Activated T-helper 1 cell treated with anti-CD3 and anti-CD28 coated beads, Interleukin-12 subunit alpha, Interleukin-12 subunit beta, Interleukin-2, Interleukin-4 antibody, amounts not matched to agents 30 ng/mL and 10 ng/mL and 1 ng/mL, durations not matched to agents 14 hours and 24 hours and 36 hours (primary cell): ENCODE data around the gene ADORA3. TPM values are rescaled to one million over a fixed set of nuclear protein-coding genes. Genes with fewer than 3 reads are reported as not detected.

Source experiments
- DNase-seq: peaks from one replicate; pipeline ENCODE4 v3.0.0; 2021; ENCODE audit warnings: low spot score
- H3K27ac Mint-ChIP-seq: one replicate; pipeline ENCODE4 v1.8.0; 2021; ENCODE audit warnings: mild to moderate bottlenecking, mixed read lengths
- H3K27me3 Mint-ChIP-seq: one replicate; pipeline ENCODE4 v1.8.0; 2022; ENCODE audit warnings: mild to moderate bottlenecking, moderate library complexity, mixed read lengths; ENCODE audit not compliant: insufficient read depth
- H3K36me3 Mint-ChIP-seq: one replicate; pipeline ENCODE4 v1.8.0; 2021; ENCODE audit warnings: low read depth, mixed read lengths
- H3K4me1 Mint-ChIP-seq: one replicate; pipeline ENCODE4 v1.8.0; 2021; ENCODE audit warnings: low read depth, mixed read lengths
- H3K4me3 Mint-ChIP-seq: one replicate; pipeline ENCODE4 v1.8.0; 2021; ENCODE audit warnings: mild to moderate bottlenecking, moderate library complexity, mixed read lengths
- H3K9me3 Mint-ChIP-seq: one replicate; pipeline ENCODE4 v1.8.0; 2021; ENCODE audit warnings: mixed read lengths
- intact Hi-C: fragments of 100-400 bp; cut with micrococcal nuclease; formaldehyde crosslinking; loops from one replicate; pipeline ENCODE4 v1.15.1; 2024
- total RNA-seq: library from RNA; stranded (reverse); gene quantifications from 2 replicates; pipeline ENCODE4 v1.2.3, GENCODE V29; 2022

The ADORA3 gene
- total RNA-seq, 1 donor from 2014 or later, result 0.10 TPM

DNA sequence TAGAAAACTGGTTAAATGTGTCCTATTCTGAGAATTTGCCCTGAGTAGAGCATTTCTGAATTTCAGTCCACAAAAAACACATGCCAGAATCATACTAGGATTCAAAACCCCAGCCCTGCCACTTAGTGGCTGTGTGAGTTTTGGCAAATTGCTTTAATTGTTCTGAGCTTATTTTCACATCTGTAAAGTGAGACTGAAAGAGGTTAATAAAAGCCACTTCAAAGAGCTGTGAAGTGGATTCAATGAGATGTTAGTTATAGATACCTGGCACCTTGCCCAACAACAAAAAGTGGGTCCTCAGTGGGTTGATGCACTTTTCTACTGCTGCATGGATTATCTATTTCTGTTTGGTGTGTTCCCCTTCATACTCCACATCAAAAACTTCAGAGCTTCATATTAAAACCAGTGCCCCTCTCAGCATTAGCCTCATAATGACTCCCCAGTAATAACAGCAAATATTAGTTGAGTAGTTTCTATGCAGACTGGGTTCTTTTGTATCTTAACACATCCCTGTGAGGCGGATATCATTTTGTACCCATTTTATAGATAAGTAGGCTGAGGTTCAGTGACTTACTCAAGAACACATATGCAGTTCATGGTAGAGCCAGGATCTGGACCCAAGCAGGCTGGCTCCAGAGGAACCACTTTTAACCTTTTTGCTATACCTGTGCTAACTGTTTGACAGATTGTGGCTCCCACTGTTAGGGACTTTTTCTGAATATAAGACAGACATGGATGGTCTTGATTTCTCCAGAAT, 14.2 kb upstream of the ADORA3 start:
- Mint-ChIP-seq H3K27ac (peak overlapping the region; percentile 78), H3K4me1 (peaks cover 47% of the 10 kb centered on the region), H3K4me3 (peak overlapping the region; percentile 56), H3K9me3 (no peaks in the 10 kb centered on the region), H3K27me3 (peaks cover 4% of the 10 kb centered on the region), H3K36me3 (no peaks in the 10 kb centered on the region)
- intact Hi-C loops, result loop anchor here (1.0 to 5.0 kb wide), 4 partner anchors 35 to 104 kb away; no protein-coding TSS in a partner anchor
- no peak for DNase-seq

DNA sequence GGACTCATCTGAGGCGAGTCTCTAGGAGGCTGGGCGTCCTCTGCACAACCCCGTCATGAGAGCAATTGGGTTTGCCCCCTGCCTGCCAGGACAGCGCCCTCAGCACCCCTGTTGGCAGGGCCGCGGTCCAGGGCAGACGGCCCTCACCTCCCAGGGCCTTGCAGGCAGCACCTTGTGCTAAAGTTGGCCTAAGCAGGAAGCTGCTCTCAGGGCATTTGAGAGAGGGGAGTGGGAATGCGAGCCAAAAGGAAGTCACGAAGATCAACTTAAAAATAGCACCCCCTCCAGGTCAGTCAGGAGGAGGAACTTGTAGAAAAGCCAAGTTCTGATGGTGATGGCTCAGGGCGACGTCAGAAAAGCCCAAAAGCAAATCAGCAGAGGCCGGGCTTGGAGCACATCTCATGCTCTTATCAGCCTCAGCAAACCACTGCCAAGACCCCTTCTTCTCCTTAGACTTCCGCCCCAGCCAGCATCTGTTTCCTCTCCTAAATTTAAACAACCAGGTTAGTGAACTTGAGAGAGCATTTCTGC, 12.6 kb upstream of the ADORA3 start:
- no peak for DNase-seq
- peak overlapping the region; percentile 13 for H3K4me3 Mint-ChIP-seq
- intact Hi-C loops, result loop anchor here (1.0 to 5.0 kb wide), 3 partner anchors 9 to 85 kb away; no protein-coding TSS in a partner anchor
- peaks cover 47% of the 10 kb centered on the region for H3K4me1 Mint-ChIP-seq
- no peaks in the 10 kb centered on the region for H3K36me3 Mint-ChIP-seq
- H3K27ac Mint-ChIP-seq, result peak overlapping the region; percentile 63
- H3K27me3 Mint-ChIP-seq, result peaks cover 2% of the 10 kb centered on the region
- H3K9me3 Mint-ChIP-seq, result no peaks in the 10 kb centered on the region

DNA sequence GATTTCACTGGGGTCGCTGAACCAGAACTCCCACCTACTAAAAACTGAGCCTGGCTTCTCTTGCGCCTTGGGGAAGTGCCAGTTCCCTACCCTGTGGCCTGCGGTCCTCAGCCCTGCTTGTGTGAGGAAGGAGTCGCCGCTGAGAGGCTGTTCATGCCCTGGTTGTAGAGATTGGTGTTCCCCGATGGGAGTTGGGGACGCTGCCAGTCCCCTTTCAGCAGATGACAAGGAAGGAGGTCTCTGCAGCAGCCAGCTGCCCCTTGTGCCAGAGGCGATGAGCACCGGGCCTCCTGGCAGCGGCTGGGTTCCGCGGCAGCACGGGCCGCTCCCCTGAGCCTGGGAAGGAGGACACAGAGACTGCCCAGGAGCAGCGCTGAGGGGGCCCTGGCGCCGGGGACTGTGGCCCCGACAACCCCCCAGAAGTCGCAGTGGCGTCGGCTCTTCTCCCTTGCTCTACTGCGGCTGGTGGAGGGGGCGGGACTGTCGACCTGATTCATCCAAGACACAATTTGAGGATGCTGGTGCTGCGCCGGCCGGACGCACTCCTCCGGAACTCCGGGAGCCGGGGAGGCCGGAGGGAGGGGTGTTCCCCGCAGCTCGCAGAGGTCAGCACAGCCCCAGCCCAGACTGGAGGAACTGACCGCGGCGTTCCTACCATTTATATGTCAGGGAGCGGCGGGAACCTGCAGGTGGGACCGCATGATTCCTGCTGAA, 12.0 kb upstream of the ADORA3 start:
- H3K27ac Mint-ChIP-seq, result peak overlapping the region; percentile 63
- intact Hi-C loops, result loop anchor here (1.0 to 5.0 kb wide), 3 partner anchors 8 to 85 kb away; no protein-coding TSS in a partner anchor
- peak overlapping the region; percentile 13 for H3K4me3 Mint-ChIP-seq
- peaks cover 47% of the 10 kb centered on the region for H3K4me1 Mint-ChIP-seq
- no peak for DNase-seq
- H3K9me3 Mint-ChIP-seq, result no peaks in the 10 kb centered on the region
- H3K27me3 Mint-ChIP-seq, result peaks cover 2% of the 10 kb centered on the region
- H3K36me3 Mint-ChIP-seq, result no peaks in the 10 kb centered on the region

DNA sequence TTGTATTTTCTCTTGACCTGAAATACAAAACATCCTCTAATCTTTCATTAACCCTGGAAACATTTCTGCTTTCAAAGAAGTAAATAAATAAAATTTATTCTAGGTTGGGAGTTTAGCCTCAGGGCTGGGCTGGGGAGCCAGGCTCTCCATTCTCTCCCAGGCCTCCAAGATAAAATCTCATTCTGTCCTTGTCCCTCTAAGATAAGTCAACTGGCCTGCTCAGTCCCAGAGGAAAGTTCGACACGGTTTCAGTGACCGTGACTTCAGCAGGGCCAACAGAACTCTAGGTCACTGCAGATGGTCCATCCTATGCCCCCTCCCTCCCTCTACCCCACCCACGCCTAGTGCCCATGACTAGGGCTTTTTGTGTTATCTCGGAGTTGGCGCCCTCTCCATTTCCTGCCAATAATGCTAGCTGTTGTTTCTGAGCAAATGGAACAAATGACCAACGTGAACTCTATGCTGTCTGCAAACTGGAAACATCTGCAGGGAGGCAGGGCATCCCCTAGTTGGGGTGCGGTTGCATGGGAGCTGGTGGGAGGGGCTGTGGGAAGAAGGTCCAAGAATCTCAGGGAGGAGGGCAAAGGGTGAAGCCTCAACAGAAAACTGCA, 10.1 kb upstream of the ADORA3 start:
- H3K9me3 Mint-ChIP-seq, result no peaks in the 10 kb centered on the region
- peaks cover 2% of the 10 kb centered on the region for H3K27me3 Mint-ChIP-seq
- no peak for DNase-seq
- H3K4me1 Mint-ChIP-seq, result peaks cover 58% of the 10 kb centered on the region
- H3K36me3 Mint-ChIP-seq, result no peaks in the 10 kb centered on the region
- intact Hi-C loops, result no loop called here
- H3K4me3 Mint-ChIP-seq, result no peak overlapping the region
- H3K27ac Mint-ChIP-seq, result peak overlapping the region; percentile 61

DNA sequence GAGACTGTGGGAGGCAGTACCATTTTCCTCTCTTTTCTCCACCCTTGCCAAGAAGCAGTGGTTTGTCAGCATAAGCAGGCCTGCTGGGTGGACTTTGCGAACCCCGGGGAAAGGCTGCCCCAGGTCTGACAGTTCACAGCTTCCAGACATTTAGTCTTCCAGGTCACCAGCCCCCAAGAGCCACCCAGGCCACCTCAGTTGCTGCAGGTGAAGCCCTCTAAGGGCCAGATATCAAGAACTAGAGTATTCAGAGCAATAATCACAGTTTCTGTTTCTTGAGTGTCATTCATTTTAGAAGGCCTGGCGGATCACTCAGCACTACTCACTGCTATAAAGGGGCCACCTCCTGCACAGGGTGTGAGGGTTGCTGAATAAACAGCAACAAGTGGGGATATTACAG, 9.5 kb upstream of the ADORA3 start:
- DNase-seq, result no peak
- H3K36me3 Mint-ChIP-seq, result no peaks in the 10 kb centered on the region
- peaks cover 2% of the 10 kb centered on the region for H3K27me3 Mint-ChIP-seq
- no peaks in the 10 kb centered on the region for H3K9me3 Mint-ChIP-seq
- no peak overlapping the region for H3K4me3 Mint-ChIP-seq
- H3K4me1 Mint-ChIP-seq, result peaks cover 59% of the 10 kb centered on the region
- intact Hi-C loops, result no loop called here
- H3K27ac Mint-ChIP-seq, result peak overlapping the region; percentile 9

DNA sequence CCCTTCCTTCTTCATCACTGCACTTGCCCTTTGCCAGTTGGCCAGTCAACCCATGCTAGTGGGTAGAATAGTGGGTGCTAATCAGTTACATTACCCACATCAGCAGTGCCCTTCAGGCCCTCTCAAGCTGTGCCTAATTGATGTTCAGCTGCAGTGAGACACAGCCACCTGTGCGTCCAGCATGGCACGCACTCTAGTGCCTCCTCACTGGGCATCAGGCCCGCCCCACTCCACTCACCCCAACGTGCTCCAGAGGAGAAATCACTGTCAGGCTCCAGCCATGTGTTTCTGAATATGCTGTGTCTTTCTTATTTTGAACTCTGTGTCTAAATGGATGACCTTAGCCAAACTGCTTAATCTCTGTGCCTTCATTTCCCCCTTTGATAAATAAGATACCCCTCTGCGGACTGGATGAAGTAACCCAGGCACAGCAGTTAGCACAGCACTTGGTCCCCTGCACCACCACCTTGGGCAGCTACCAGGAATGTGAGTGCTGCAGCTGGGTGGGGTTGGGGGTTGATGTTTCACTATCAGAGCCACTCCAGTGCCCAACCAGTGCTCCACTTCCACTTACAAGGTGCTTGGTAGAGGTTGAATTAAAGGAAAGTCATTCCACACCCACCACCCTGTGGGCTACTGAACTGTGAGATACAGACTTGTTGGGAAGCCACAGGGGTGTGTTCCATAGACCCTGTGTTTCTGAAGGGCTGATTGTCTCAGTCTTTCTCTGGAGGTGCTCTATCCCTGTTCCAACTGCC, 8.9 kb upstream of the ADORA3 start:
- Mint-ChIP-seq H3K4me1 (peaks cover 54% of the 10 kb centered on the region), H3K27ac (peak overlapping the region; percentile 66), H3K4me3 (no peak overlapping the region), H3K9me3 (no peaks in the 10 kb centered on the region), H3K36me3 (no peaks in the 10 kb centered on the region), H3K27me3 (peaks cover 2% of the 10 kb centered on the region)
- no peak for DNase-seq
- intact Hi-C loops, result no loop called here

DNA sequence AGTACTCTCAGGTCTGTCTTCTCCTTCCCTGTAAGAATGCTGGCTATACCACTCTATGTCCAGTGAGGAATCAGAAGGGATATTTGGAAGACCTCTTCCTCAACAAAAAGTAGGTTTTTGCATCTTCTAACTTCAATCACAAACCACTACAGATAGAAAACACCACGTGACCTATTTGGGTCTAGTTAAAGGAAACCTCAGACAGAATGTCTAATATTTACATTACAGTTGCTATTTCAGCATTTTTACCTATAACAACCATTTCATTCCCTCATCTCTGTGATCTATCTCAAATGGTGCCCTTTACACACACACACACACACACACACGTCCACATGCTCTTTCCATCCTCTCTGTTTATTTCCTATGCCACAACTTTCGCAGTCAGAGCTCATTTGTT, 7.9 kb upstream of the ADORA3 start:
- DNase-seq, result no peak
- H3K36me3 Mint-ChIP-seq, result no peaks in the 10 kb centered on the region
- no peak overlapping the region for H3K4me3 Mint-ChIP-seq
- H3K9me3 Mint-ChIP-seq, result no peaks in the 10 kb centered on the region
- H3K4me1 Mint-ChIP-seq, result peaks cover 48% of the 10 kb centered on the region
- H3K27me3 Mint-ChIP-seq, result peaks cover 2% of the 10 kb centered on the region
- H3K27ac Mint-ChIP-seq, result no peak overlapping the region
- intact Hi-C loops, result loop anchor here (2.0 kb wide), 1 partner anchor 193 kb away; no protein-coding TSS in a partner anchor

DNA sequence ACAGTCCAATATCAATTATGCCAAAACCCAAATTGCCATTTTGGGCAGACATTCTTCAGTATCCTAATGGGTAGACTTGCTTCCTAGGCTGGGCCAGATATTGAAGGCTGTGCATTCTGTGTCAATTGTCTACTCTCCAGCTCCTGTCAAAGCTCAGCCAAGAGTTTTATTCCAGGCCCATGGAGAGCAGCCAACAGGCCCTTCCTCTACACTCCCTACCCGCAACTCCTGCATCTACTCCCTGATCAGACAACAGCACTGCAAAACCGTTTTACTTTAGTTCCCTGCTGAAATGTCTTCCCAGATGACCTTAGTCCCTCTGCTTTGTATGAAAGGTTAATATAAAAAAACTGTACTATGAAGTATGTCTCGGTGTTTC, 6.6 kb upstream of the ADORA3 start:
- Mint-ChIP-seq H3K27ac (no peak overlapping the region), H3K4me3 (no peak overlapping the region), H3K36me3 (no peaks in the 10 kb centered on the region), H3K27me3 (peaks cover under 1% of the 10 kb centered on the region), H3K9me3 (no peaks in the 10 kb centered on the region), H3K4me1 (peaks cover 53% of the 10 kb centered on the region)
- intact Hi-C loops, result loop anchor here (2.0 to 5.0 kb wide), 2 partner anchors 195 to 288 kb away; no protein-coding TSS in a partner anchor
- no peak for DNase-seq

DNA sequence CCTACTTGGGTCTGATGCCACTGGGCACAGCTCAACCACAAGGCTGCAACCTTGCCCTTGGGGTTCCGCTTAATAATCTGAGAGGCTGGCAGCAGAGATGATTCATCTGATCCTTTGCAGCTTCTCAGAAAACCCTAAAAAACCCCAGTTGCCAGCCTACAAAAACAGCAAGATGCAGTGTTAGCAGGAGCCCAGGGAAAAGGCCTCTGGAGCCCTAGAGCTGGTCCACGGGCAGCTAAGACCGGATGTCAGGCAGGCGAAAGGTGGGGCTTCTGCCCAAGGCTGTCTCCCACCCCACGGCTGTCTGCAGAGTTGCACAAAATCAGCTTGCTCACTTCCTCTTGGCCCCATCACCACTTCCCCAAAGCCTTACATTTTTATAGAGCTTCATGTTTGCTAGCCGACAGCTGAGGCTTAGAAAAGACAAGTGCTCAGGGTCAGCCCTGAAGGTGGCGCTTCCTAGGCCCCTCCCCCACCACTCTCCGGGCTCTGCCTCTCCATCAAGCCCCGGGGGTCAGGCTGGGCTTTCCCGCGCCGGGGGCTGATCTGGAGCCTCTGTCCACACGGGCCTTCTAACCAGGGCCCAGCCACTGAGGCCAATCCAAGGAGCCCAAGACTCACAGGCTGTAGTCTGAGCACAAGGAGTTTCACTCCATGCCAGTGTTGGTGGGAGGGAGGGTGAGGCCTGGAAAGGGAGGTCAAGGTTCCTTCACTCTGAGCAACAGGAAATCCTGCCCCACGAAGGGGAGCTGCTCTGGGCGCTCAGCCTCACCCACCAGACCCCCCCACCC, 4.2 kb upstream of the ADORA3 start:
- no peaks in the 10 kb centered on the region for H3K36me3 Mint-ChIP-seq
- peaks cover 58% of the 10 kb centered on the region for H3K4me1 Mint-ChIP-seq
- DNase-seq, result peak; percentile 52
- peak overlapping the region; percentile 83 for H3K27ac Mint-ChIP-seq
- no peaks in the 10 kb centered on the region for H3K9me3 Mint-ChIP-seq
- intact Hi-C loops, result loop anchor here (1.0 to 5.0 kb wide), 16 partner anchors 9 to 285 kb away; partner anchors contain the start of genes ATP5PB, DDX20, INKA2 and WDR77
- peak overlapping the region; percentile 72 for H3K4me3 Mint-ChIP-seq
- H3K27me3 Mint-ChIP-seq, result no peaks in the 10 kb centered on the region

DNA sequence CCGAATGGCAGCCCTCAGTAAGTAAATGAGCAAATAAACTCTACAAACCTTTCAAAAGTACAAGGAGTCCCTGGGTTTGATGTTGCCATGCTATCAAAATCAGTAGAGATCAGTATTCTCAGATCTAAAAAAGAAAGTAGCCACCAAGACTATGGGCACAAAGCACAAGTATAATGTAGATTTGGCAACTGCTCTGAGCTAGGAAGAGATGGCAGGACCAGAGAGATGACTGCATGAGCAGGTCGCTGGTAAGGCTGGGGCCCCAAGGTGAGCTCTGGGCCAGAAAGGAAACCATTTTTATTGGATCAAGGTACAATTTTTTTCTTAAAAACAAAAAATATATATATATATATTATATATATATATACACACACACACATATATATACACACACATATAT, 3.1 kb upstream of the ADORA3 start:
- Mint-ChIP-seq H3K36me3 (no peaks in the 10 kb centered on the region), H3K4me3 (peak overlapping the region; percentile 25), H3K4me1 (peaks cover 58% of the 10 kb centered on the region), H3K27me3 (no peaks in the 10 kb centered on the region), H3K27ac (peak overlapping the region; percentile 67), H3K9me3 (no peaks in the 10 kb centered on the region)
- intact Hi-C loops, result loop anchor here (2.0 to 5.0 kb wide), 2 partner anchors 232 to 284 kb away; partner anchors contain the start of gene INKA2
- no peak for DNase-seq

DNA sequence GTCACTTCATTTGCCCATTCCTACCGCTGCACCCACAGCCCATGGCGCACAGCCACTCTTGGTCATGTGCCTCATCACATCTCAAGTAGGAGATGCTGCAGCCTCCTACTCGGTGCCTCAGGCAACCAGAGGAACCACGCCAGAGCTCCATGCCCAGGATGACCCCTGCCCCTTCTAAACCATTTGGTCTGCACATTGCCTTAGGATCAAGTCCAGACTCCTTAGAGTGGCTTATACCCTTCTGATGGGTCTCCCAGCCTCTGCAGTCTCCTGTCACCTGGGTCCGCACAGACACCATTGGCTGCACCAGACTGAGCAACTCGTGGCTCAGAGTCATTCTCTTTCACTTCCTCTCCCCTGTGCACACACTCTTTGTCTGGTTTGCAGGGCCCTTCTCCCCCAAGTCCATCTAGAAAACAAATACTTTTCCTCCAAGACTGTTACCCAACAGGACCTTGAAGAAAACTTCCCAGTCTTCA, 2.2 kb upstream of the ADORA3 start:
- H3K4me3 Mint-ChIP-seq, result peak overlapping the region; percentile 23
- H3K36me3 Mint-ChIP-seq, result no peaks in the 10 kb centered on the region
- DNase-seq, result no peak
- H3K27ac Mint-ChIP-seq, result peak overlapping the region; percentile 7
- no peaks in the 10 kb centered on the region for H3K27me3 Mint-ChIP-seq
- H3K4me1 Mint-ChIP-seq, result peaks cover 58% of the 10 kb centered on the region
- intact Hi-C loops, result loop anchor here (2.0 to 5.0 kb wide), 2 partner anchors 233 to 283 kb away; partner anchors contain the start of gene INKA2
- H3K9me3 Mint-ChIP-seq, result no peaks in the 10 kb centered on the region
